AG04450 (cell line): ENCODE results near the gene RFTN2. TPM values are rescaled to one million over a fixed set of nuclear protein-coding genes. Genes with fewer than 3 reads are reported as not detected.
"Not testable (repeated sequence)": the region's sequence is repeated elsewhere in the genome, so short reads cannot be mapped to it uniquely, and the experiment has no call there.

Source experiments
- CTCF ChIA-PET: fragments of 300-600, 350-600 bp; formaldehyde crosslinking; extraction: SDS; loops from one replicate; lab custom pipeline; 2022; ENCODE audit warnings: antibody characterized with exemption, inconsistent platforms; lab: Charles Lee
- POLR2A ChIA-PET: fragments of 350-600 bp; formaldehyde crosslinking; extraction: SDS; loops from one replicate; lab custom pipeline; 2021; ENCODE audit warnings: antibody characterized with exemption, inconsistent platforms; lab: Yijun Ruan, JAX
- DNase-seq: peaks from one replicate; pipeline ENCODE4 v3.0.0-alpha.2; 2011; ENCODE audit warnings: low read depth, low spot score
- H3K27ac ChIP-seq: one replicate; pipeline ENCODE4 v1.5.1; 2012; ENCODE audit warnings: low read depth, low read length, control low read depth
- H3K27me3 ChIP-seq: one replicate; pipeline ENCODE4 v1.6.0; 2012; ENCODE audit warnings: low read length; ENCODE audit not compliant: control insufficient read depth, insufficient read depth
- H3K4me3 ChIP-seq: 2 replicates; pipeline ENCODE4 v1.5.1; 2011; ENCODE audit warnings: mild to moderate bottlenecking, low read depth, low read length, control low read depth
- H3K9me3 ChIP-seq: 2 replicates; pipeline ENCODE4 v1.5.1; 2012; ENCODE audit warnings: low read length; ENCODE audit not compliant: control insufficient read depth, insufficient read depth
- CTCF ChIP-seq: IDR thresholded peaks from 2 replicates; pipeline ENCODE4 v1.5.1; 2011; ENCODE audit warnings: low read depth, low read length, control low read depth, inconsistent platforms
- polyA plus RNA-seq: library from polyadenylated mRNA; depleted of rRNA; stranded (reverse); fragments of >200 nt; gene quantifications from 2 replicates; pipeline ENCODE4 v1.2.3, GENCODE V29; 2011

The RFTN2 gene
- polyA plus RNA-seq, 1 experiment = 5.7 TPM

GRCh38 chr2:197599285-197599965 lies 76.0 kb downstream of the RFTN2 start:
- H3K27me3 ChIP-seq = no peaks in the 10 kb centered on the region
- no peak overlapping the region for H3K27ac ChIP-seq
- POLR2A ChIA-PET = interaction anchor here (1.0 kb wide), 1 partner anchor 84 kb away, joined by 3 read pairs; the partner anchor contains the start of gene MOB4
- TF ChIP-seq CTCF = peak; percentile 55
- H3K9me3 ChIP-seq = no peaks in the 10 kb centered on the region
- peak; percentile 21 for DNase-seq
- CTCF ChIA-PET = interaction anchor here (0.6 to 1.2 kb wide), 9 partner anchors 9 to 108 kb away, joined by 3 to 7 read pairs (median 4); partner anchors contain the start of gene RFTN2
- no peak overlapping the region for H3K4me3 ChIP-seq

DNA sequence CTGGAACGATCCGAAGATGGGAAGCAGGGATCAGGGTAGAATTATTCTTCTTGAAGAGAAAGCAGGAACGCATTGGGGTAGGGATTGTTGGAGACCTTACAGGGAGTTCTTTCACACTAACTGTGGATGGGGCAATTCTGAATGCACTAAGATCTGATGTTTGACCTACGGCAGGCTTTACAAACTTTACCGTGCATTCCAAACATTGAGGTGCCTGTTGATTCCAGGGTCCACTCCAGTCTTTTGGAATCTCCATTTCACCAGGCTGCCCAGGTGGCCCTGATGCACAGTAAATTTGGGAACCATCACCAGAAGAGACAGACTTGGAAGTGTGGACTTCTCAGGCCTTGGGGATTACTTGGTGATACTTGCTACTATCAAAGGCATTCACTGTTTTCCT lies 76.9 kb downstream of the RFTN2 start:
- no peak overlapping the region for H3K4me3 ChIP-seq
- CTCF ChIA-PET = no interaction called here
- H3K9me3 ChIP-seq = no peaks in the 10 kb centered on the region
- POLR2A ChIA-PET = no interaction called here
- H3K27me3 ChIP-seq = no peaks in the 10 kb centered on the region
- TF ChIP-seq CTCF = no peak
- DNase-seq = no peak
- no peak overlapping the region for H3K27ac ChIP-seq

DNA sequence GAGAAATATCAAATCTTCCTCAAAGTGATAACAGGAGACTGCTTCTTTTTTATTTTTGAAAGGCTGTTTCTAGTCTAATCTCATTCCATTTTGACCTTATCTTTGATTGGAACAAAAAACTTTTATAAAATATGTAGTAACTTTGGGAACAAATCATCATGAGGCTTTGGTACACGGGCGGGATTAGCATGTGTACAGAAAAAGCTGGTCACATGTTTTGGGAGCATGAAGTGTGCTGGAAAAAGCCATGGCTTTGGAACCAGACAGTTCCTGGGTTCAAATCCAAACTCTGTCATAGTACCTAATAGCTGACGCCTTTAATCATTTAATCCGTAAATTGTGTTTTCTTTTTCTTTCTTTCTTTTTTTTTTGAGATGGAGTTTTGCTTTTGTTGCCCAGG lies 78.2 kb downstream of the RFTN2 start:
- H3K9me3 ChIP-seq = no peaks in the 10 kb centered on the region
- ChIA-PET POLR2A (no interaction called here), CTCF (interaction anchor here (1.0 kb wide), 1 partner anchor 37 kb away, joined by 3 read pairs; no protein-coding TSS in a partner anchor)
- no peak for TF ChIP-seq CTCF
- H3K27me3 ChIP-seq = no peaks in the 10 kb centered on the region
- no peak for DNase-seq
- H3K27ac ChIP-seq = no peak overlapping the region
- no peak overlapping the region for H3K4me3 ChIP-seq

GRCh38 chr2:197596766-197597165 lies 78.6 kb downstream of the RFTN2 start:
- POLR2A ChIA-PET = no interaction called here
- Histone ChIP-seq H3K27me3 (no peaks in the 10 kb centered on the region), H3K27ac (no peak overlapping the region), H3K9me3 (peaks cover 1% of the 10 kb centered on the region; the same call in 1 of the 2 replicates), H3K4me3 (no peak overlapping the region)
- CTCF ChIA-PET = no interaction called here
- no peak for TF ChIP-seq CTCF
- no peak for DNase-seq

DNA sequence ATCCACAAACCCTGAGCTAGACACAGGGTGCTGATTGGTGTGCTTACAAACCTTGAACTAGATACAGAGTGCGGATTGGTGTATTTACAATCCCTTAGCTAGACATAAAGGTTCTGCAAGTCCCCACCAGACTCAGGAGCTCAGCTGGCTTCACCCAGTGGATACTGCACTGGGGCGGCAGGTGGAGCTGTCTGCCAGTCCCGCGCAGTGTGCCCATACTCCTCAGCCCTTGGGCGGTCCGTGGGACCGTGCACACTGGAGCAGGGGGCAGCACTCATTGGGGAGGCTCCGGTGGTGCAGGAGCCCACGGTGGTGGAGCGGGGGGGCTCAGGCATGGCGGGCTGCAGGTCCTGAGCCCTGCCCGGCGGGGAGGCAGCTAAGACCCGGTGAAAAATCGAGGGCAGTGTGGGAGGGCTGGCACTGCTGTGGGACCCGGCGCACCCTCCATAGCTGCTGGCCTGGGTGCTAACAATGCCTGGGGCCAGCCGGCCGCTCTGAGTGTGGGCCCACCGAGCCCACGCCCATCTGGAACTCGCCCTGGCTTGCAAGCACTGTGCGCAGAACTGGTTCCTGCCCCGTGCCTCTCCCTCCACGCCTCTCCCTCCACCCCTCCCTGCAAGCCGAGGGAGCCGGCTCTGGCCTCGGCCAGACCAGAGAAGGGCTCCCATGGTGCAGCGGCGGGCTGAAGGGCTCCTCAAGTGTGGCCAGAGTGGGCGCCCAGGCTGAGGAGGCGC lies 83.9 kb downstream of the RFTN2 start:
- no peak for TF ChIP-seq CTCF
- DNase-seq = no peak
- POLR2A ChIA-PET = no interaction called here
- peaks cover 6% of the 10 kb centered on the region; the same call in 1 of the 2 replicates for H3K9me3 ChIP-seq
- no peak overlapping the region for H3K27ac ChIP-seq
- H3K4me3 ChIP-seq = no peak overlapping the region
- CTCF ChIA-PET = interaction anchor here (1.0 kb wide), 1 partner anchor 718 kb away, joined by 3 read pairs; no protein-coding TSS in a partner anchor
- H3K27me3 ChIP-seq = no peaks in the 10 kb centered on the region

- POLR2A ChIA-PET, H3K9me3 ChIP-seq, CTCF ChIA-PET, H3K4me3 ChIP-seq, H3K27ac ChIP-seq, DNase-seq, H3K27me3 ChIP-seq: not testable (repeated sequence)
Observed at GRCh38 chr2:197587255-197587654, 88.1 kb downstream of the RFTN2 start.

DNA sequence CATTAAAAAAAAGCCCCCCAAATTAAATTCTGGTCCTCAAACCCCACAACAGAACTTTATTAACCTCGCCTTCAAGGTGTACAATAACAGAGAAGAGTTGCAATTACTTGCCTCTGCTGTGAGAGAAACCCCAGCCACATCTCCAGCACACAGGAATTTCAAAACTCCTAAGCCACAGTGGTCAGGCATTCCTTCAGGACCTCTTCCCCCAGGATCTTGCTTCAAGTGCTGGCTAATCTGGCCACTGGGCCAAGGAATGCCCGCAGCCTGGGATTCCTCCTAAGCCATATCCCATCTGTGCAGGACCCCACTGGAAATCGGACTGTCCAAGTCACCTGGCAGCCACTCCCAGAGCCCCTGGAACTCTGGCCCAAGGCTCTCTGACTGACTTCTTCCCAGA lies 95.2 kb downstream of the RFTN2 start:
- H3K4me3 ChIP-seq, POLR2A ChIA-PET, H3K27ac ChIP-seq, H3K9me3 ChIP-seq, DNase-seq, H3K27me3 ChIP-seq, CTCF ChIA-PET: not testable (repeated sequence)
